Measurements from ENCODE around the gene FOCAD. TPM values are rescaled to one million over a fixed set of nuclear protein-coding genes. Genes with fewer than 3 reads are reported as not detected.

FOCAD gene
- total and polyA plus RNA-seq, 2 of the 8 experiments (the other 6 are each of a cell fraction or from before 2014, with no cell fraction given), result 22.0 to 38.4 TPM

DNA sequence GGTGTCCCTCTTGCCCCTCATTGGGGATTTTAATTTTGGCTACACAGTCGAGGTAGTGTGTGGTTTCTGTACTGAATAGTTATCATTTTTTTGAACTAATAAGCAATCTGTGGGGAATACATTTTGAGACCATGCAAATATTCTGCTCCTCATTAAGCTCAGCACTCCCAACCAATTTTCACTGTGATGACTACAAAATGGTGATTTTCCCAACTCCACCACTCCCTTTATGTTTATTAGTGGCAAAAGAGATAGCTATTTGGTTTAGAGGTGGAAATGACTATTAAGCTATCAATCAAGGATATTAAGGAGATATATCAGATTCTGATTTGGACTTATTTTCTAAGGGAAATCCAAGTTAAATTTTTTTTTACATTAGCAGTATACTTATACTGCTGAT is 62.9 kb downstream of the FOCAD start:
- Histone ChIP-seq H2BK12ac (ENCODE audit: low read depth, low read length) (no peak overlapping the region), H3K23ac (ENCODE audit: insufficient read length) (no peak overlapping the region), H3K4me3 (ENCODE audit: extremely low read depth in 1 of 4, insufficient read depth in 2 of 4, low read depth in 3 of 4, low read length in 4 of 4) (no peak overlapping the region), H3K4me1 (replicated peaks in 1 of 4; ENCODE audit: control insufficient read depth in 3 of 4, insufficient read depth in 4 of 4, low read length in 3 of 4) (peaks cover 0 to 2% (median 0%) of the 10 kb centered on the region in 4 experiments; a peak in 1 of 7 replicates), H3K79me1 (ENCODE audit: low read depth, low read length) (no peaks in the 10 kb centered on the region), H3K27me3 (replicated peaks in 1 of 4; ENCODE audit: control insufficient read depth in 3 of 4, extremely low read depth in 1 of 4, insufficient read depth in 3 of 4, low read length in 3 of 4) (no peaks in the 10 kb centered on the region), H4K20me1 (replicated peaks in 1 of 2; ENCODE audit: control insufficient read depth in 1 of 2, insufficient read depth in 2 of 2, low read length in 2 of 2) (no peaks in the 10 kb centered on the region), H3K14ac (ENCODE audit: insufficient read length) (no peak overlapping the region), H2AFZ (ENCODE audit: low read length) (no peak overlapping the region), H3K9me3 (ENCODE audit: insufficient read depth in 2 of 2, low read depth in 1 of 2, low read length in 1 of 2) (no peaks in the 10 kb centered on the region), H3K4me2 (ENCODE audit: insufficient read depth in 1 of 2, low read depth in 2 of 2, low read length in 2 of 2) (no peak overlapping the region), H4K91ac (replicated peaks; ENCODE audit: insufficient read length, low read length) (no peak overlapping the region), H3K18ac (ENCODE audit: extremely low read depth, low read length) (no peak overlapping the region), H3K79me2 (ENCODE audit: control insufficient read depth in 1 of 2, insufficient read depth in 2 of 2, low read length in 2 of 2) (no peaks in the 10 kb centered on the region), H3K36me3 (ENCODE audit: control insufficient read depth in 2 of 4, insufficient read depth in 4 of 4, low read length in 3 of 4) (no peaks in the 10 kb centered on the region), H2BK15ac (ENCODE audit: low read length) (no peak overlapping the region), H2BK20ac (ENCODE audit: low read length) (no peak overlapping the region), H4K8ac (ENCODE audit: extremely low read depth, insufficient read depth, low read length) (no peak overlapping the region), H3K27ac (ENCODE audit: low read depth, low read length) (no peak overlapping the region), H3K4ac (replicated peaks; ENCODE audit: insufficient read length, low read depth, low read length) (no peak overlapping the region), H3K56ac (replicated peaks; ENCODE audit: insufficient read length, low read depth, low read length) (no peak overlapping the region), H3K23me2 (ENCODE audit: low read depth, low read length) (no peaks in the 10 kb centered on the region), H4K5ac (ENCODE audit: insufficient read length, low read depth, low read length) (no peak overlapping the region), H2BK120ac (replicated peaks; ENCODE audit: low read depth, low read length) (no peak overlapping the region), H2AK5ac (ENCODE audit: low read depth, low read length) (no peak overlapping the region), H3K9ac (replicated peaks in 1 of 4; ENCODE audit: extremely low read depth in 1 of 4, low read depth in 3 of 4, low read length in 3 of 4) (no peak overlapping the region), H2BK5ac (ENCODE audit: low read depth, low read length) (no peak overlapping the region)
- POLR2A ChIA-PET (ENCODE audit: partially characterized antibody), result no interaction called here
- WGBS, 2 experiments (ENCODE audit: extremely low coverage in 1 of 2, insufficient coverage in 1 of 2, insufficient read length in 1 of 2, insufficient replicate concordance in 2 of 2, low coverage in 1 of 2, low lambda C conversion rate in 2 of 2, missing lambda C conversion rate in 1 of 2), result 92% methylated on average over 1 of the region's 1 CpG; no CpG with 5 or more reads in 1 of the 2 experiments
- CTCF ChIA-PET (ENCODE audit: partially characterized antibody), result interaction anchor here (0.7 kb wide), 1 partner anchor 940 kb away, joined by 3 read pairs; no protein-coding TSS in a partner anchor
- DNase-seq (ENCODE audit: low read depth in 1 of 2, low spot score in 2 of 2) (no peak), FAIRE-seq (no peak)
- TF ChIP-seq ASH2L (IDR thresholded peaks at IDR 0.05; ENCODE audit: low read length), result no peak
- no peak for TF ChIP-seq CBX5 (IDR thresholded peaks at IDR 0.05; ENCODE audit: low read depth, low read length)
- TF ChIP-seq MAFK (IDR thresholded peaks at IDR 0.05; ENCODE audit: low read depth, low read length), result no peak
- no peak for TF ChIP-seq KDM4A (IDR thresholded peaks at IDR 0.05; ENCODE audit: low read depth, low read length, severe bottlenecking)
- TF ChIP-seq KDM1A (IDR thresholded peaks at IDR 0.05; ENCODE audit: borderline replicate concordance, low read length), result no peak
- TF ChIP-seq TAF7 (optimal IDR thresholded peaks at IDR 0.05; ENCODE audit: borderline replicate concordance, low read depth, low read length), result no peak
- no peak for TF ChIP-seq TCF12 (IDR thresholded peaks at IDR 0.05; ENCODE audit: low read depth, low read length)
- no peak for TF ChIP-seq EZH2 (IDR thresholded peaks at IDR 0.05; ENCODE audit: low read depth, low read length, severe bottlenecking)
- no peak for TF ChIP-seq HDAC2 (IDR thresholded peaks at IDR 0.05; ENCODE audit: borderline replicate concordance in 1 of 2, low read depth in 2 of 2, low read length in 2 of 2)
- no peak for TF ChIP-seq BCL11A (IDR thresholded peaks at IDR 0.05; ENCODE audit: low read depth in 2 of 2, low read length in 2 of 2)
- no peak for TF ChIP-seq POU5F1 (IDR thresholded peaks at IDR 0.05; ENCODE audit: low read depth, low read length)
- TF ChIP-seq, protein P1, sequence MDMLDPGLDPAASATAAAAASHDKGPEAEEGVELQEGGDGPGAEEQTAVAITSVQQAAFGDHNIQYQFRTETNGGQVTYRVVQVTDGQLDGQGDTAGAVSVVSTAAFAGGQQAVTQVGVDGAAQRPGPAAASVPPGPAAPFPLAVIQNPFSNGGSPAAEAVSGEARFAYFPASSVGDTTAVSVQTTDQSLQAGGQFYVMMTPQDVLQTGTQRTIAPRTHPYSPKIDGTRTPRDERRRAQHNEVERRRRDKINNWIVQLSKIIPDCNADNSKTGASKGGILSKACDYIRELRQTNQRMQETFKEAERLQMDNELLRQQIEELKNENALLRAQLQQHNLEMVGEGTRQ (IDR thresholded peaks at IDR 0.05; ENCODE audit: low read length), result no peak

All from H1 (cell line).